ENCODE data around the gene CFTR.

The CFTR gene

DNA sequence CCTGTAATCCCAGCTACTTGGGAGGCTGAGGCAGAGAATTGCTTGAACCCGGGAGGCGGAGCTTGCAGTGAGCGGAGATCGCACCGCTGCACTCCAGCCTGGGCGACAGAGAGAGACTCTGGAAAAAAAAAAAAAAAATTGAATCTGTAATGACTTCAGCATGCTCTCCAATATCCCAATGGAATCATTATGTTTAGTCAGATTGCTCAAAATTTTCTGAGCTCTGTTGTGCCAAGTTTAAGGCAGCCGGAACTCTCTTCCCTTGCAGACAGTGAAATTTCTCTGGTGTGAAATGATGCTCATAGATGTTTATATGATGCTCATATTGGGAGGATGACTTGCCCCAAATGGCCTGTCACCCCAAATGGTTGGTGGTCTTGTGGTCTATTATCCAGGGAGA lies 212.5 kb downstream of the CFTR start:
- no peak for TF ChIP-seq FOXP2 (optimal IDR thresholded peaks at IDR 0.05; ENCODE audit: borderline replicate concordance, extremely low read depth, extremely low read length, insufficient read depth)

DNA sequence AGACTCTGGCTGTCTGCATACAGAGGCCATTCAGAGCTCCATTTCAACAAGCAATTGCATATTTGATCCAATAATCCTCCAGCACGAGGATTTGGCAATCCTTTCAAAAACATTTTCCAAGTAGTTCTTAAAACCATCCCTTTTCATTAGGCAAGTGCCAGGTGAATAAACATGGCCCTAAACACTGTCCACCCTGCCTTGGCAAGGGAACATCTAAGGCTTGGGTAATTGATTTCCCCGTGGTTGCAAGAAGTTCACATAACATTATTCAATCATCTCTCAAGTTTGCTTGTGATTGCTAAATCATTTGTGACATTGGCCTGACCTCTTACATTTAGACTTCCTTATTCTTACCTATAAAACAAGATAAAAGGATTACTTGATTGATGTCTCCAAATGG lies 218.2 kb downstream of the CFTR start:
- TF ChIP-seq, protein P1, sequence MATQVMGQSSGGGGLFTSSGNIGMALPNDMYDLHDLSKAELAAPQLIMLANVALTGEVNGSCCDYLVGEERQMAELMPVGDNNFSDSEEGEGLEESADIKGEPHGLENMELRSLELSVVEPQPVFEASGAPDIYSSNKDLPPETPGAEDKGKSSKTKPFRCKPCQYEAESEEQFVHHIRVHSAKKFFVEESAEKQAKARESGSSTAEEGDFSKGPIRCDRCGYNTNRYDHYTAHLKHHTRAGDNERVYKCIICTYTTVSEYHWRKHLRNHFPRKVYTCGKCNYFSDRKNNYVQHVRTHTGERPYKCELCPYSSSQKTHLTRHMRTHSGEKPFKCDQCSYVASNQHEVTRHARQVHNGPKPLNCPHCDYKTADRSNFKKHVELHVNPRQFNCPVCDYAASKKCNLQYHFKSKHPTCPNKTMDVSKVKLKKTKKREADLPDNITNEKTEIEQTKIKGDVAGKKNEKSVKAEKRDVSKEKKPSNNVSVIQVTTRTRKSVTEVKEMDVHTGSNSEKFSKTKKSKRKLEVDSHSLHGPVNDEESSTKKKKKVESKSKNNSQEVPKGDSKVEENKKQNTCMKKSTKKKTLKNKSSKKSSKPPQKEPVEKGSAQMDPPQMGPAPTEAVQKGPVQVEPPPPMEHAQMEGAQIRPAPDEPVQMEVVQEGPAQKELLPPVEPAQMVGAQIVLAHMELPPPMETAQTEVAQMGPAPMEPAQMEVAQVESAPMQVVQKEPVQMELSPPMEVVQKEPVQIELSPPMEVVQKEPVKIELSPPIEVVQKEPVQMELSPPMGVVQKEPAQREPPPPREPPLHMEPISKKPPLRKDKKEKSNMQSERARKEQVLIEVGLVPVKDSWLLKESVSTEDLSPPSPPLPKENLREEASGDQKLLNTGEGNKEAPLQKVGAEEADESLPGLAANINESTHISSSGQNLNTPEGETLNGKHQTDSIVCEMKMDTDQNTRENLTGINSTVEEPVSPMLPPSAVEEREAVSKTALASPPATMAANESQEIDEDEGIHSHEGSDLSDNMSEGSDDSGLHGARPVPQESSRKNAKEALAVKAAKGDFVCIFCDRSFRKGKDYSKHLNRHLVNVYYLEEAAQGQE (IDR thresholded peaks at IDR 0.05; ENCODE audit: insufficient read depth in 1 of 2, low read depth in 2 of 2, low read length in 2 of 2), result no peak
- TF ChIP-seq FOXP2 (optimal IDR thresholded peaks at IDR 0.05; ENCODE audit: borderline replicate concordance, extremely low read depth, extremely low read length, insufficient read depth), result no peak
- no peak for TF ChIP-seq SIN3A (IDR thresholded peaks at IDR 0.05; ENCODE audit: borderline replicate concordance, insufficient read depth, low read length)
- TF ChIP-seq TAF1 (IDR thresholded peaks at IDR 0.05; ENCODE audit: borderline replicate concordance, insufficient read depth, low read length), result no peak
- no peak for TF ChIP-seq POLR2AphosphoS5 (IDR thresholded peaks at IDR 0.05; ENCODE audit: low read depth, low read length)

DNA sequence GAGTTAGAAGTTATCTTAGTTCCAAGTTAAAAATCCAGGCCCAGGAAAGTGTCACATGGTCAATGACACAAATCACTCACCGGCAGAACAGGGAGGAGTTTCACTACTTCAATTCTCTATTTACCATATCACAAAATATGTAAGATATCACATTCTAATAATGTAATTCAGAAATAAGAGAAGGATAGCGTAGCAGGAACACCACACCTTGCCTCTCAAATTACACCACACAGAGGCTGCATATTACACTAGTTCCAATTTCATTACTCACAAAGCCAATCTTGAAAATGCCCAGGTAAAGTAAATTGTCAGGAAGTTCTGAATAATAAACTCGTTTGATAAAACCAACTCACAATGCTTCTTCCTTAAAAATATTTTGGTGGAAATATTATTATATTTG lies 224.2 kb downstream of the CFTR start:
- TF ChIP-seq POLR2AphosphoS5 (IDR thresholded peaks at IDR 0.05; ENCODE audit: low read depth, low read length) (no peak), TAF1 (IDR thresholded peaks at IDR 0.05; ENCODE audit: borderline replicate concordance, insufficient read depth, low read length) (no peak), FOXP2 (optimal IDR thresholded peaks at IDR 0.05; ENCODE audit: borderline replicate concordance, extremely low read depth, extremely low read length, insufficient read depth) (no peak), SIN3A (IDR thresholded peaks at IDR 0.05; ENCODE audit: borderline replicate concordance, insufficient read depth, low read length) (no peak)
- TF ChIP-seq, protein P1 (IDR thresholded peaks at IDR 0.05; ENCODE audit: insufficient read depth in 1 of 2, low read depth in 2 of 2, low read length in 2 of 2), result no peak

DNA sequence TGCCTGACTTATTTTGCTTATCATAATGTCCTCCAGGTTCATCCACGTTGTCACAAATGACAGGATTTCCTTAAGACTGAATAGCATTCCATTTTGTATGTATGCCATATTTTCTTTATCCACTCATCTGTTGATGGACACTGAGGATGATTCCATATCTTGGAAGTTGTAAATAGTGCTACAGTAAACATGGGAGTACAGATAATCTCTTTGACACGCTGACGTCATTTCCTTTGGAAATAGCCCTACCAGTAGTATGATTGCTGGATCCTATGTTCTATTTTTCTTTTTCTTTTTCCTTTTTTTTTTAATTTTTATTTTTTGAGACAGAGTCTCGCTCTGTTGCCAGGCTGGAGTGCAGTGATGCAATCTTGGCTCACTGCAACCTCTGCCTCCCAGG lies 225.8 kb downstream of the CFTR start:
- TF ChIP-seq TAF1 (IDR thresholded peaks at IDR 0.05; ENCODE audit: borderline replicate concordance, insufficient read depth, low read length) (no peak), FOXP2 (optimal IDR thresholded peaks at IDR 0.05; ENCODE audit: borderline replicate concordance, extremely low read depth, extremely low read length, insufficient read depth) (no peak), POLR2AphosphoS5 (IDR thresholded peaks at IDR 0.05; ENCODE audit: low read depth, low read length) (no peak), SIN3A (IDR thresholded peaks at IDR 0.05; ENCODE audit: borderline replicate concordance, insufficient read depth, low read length) (no peak)
- TF ChIP-seq, protein P1 (IDR thresholded peaks at IDR 0.05; ENCODE audit: insufficient read depth in 1 of 2, low read depth in 2 of 2, low read length in 2 of 2), result no peak

DNA sequence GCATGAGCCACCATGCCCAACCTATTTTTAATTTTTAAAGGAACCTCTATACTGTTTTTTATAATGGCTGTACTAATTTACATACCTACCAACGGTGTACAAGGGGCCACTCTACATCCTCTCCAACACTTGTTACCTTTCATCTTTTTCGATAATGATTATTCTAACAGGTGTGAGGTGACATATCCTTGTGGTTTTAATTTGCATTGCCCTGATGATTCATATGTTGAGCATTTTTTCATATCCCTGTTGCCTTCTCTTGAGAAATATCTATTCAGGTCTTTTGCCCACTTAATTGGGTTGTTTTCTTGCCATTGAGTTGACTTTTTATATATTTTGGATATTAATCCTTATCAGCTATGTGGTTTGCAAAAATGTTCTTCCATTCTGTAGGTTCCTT lies 226.4 kb downstream of the CFTR start:
- TF ChIP-seq TAF1 (IDR thresholded peaks at IDR 0.05; ENCODE audit: borderline replicate concordance, insufficient read depth, low read length) (no peak), FOXP2 (optimal IDR thresholded peaks at IDR 0.05; ENCODE audit: borderline replicate concordance, extremely low read depth, extremely low read length, insufficient read depth) (no peak), POLR2AphosphoS5 (IDR thresholded peaks at IDR 0.05; ENCODE audit: low read depth, low read length) (no peak), SIN3A (IDR thresholded peaks at IDR 0.05; ENCODE audit: borderline replicate concordance, insufficient read depth, low read length) (no peak)
- TF ChIP-seq, protein P1 (IDR thresholded peaks at IDR 0.05; ENCODE audit: insufficient read depth in 1 of 2, low read depth in 2 of 2, low read length in 2 of 2), result no peak
